SH-SY5Y (cell line): Measurements from ENCODE around the gene ADAM10.

Source experiments
- GATA2 ChIP-seq: IDR thresholded peaks from 2 replicates; pipeline ENCODE4 v1.6.1; 2011; ENCODE audit warnings: mild to moderate bottlenecking, low read depth, low read length
- GATA3 ChIP-seq: IDR thresholded peaks from 2 replicates; pipeline ENCODE4 v1.6.1; 2011; ENCODE audit warnings: low read depth, mild to moderate bottlenecking, low read length, moderate library complexity

- no peak for TF ChIP-seq GATA3
- no peak for TF ChIP-seq GATA2
Observed at GRCh38 chr15:58770519-58770856, 21.0 kb upstream of the ADAM10 start.
